ENCODE data around the gene C16orf90.
A peak's percentile ranks its signal among the peaks of the same experiment; 100 is the strongest.

The C16orf90 gene, protein sequence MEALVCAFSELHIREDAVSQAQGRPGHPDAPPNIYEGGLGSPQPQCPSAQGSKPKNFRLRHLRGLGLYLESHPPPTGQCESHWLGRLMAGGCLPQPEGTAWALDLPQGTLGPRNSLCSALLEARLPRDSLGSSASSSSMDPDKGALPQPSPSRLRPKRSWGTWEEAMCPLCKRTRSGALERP

DNA sequence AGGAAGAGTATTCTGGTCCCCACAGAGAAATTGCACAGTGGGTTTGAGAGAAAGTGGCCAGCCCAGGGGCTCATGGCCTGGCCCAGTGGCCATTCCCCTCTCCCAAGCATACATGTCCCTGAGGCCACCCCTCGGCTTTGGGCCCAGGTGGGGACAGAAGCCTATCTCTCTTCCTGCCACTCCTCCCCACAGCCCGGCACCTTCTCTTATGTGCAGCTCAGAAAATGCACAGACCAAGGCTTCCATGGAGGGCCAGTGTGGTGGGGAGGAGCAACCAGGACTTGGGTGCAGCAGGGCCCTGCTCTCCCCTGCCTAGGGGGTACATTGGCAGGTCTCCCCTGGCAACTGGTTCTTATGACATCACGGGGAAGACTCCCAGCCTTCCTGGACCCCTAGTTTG, at the start of gene C16orf90:
C16orf90 (minus strand) TSS at position 314 of the 400 bp plus-strand sequence; CDS start at position 246, 68 bp downstream.
- DNase-seq (ENCODE audit: low read depth in 2 of 2, low spot score in 1 of 2): no peak

DNA sequence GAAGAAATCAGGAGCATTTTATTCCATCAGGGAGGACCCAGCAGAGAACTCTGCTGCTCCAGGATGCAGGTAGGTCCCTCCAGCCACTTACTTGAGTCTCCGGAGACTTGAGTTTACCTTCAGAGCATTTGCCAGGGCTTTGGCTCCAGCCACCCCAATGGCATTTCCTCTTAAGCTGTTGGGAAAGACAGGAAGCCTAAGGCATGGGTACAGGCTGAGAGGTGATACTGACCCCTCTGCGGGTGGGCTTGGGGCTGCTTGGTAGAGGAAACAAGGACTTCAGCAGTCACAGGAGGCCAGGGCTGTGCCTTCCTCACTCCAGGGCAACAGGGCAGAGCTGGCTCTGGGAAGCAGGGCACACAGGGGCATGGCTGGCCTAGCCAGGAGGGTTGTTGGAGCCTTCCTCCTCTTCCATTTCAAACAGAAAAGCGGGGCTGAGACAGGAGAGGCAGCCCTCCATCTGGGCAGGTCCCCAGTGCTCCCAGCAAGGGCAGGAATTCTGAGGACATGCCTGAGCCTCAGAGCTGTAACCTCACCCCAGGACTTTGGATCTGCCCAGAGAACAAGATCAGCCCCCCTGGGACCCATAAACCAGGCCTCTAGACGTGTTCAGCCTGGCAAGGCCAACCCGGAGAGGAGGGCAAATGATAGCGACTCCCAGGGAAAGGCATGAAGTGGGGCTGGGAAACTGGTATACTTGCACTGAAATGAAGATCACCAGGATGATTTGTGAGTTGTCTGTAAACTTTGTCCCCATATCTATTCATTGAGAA, 47.5 kb upstream of the C16orf90 start:
- DNase-seq (ENCODE audit: low read depth in 2 of 2, low spot score in 1 of 2): no peak

DNA sequence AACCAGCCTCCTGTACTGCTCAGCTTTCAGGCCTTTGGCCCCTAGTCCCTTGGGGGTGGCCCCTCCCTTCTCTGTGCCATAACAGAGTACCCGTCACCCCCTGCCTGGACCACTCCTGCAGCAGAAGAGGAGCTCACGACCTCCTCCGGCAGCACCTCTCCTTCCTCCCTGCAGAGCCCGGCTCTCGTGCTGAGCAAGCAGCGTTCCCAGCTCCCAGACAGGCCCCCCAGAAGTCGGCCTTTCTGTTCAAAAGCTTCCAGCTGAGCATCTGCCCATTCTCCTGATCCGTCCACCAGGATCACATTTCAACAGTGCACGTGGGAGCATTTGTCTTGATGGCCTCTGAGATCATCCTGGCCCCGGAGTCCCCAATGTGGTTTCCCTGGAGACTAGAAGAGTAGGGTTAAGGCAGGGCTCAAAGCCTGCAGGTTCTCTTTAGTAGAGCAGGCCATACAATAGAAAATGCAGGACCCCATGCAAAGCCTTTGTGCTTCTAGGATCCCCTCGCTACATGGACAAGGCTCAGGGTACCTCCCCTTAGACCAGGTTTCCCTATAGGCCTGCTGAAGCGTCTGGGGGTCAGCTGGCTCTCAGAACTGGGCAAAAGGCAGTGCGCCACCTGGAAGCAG, 46.4 kb upstream of the C16orf90 start:
- no peak for DNase-seq (ENCODE audit: low read depth in 2 of 2, low spot score in 1 of 2)

GRCh38 chr16:3538222-3538621, 42.9 kb upstream of the C16orf90 start:
- no peak for DNase-seq (ENCODE audit: low read depth in 2 of 2, low spot score in 1 of 2)

GRCh38 chr16:3536851-3537250, 41.6 kb upstream of the C16orf90 start:
- no peak for DNase-seq (ENCODE audit: low read depth in 2 of 2, low spot score in 1 of 2)

DNA sequence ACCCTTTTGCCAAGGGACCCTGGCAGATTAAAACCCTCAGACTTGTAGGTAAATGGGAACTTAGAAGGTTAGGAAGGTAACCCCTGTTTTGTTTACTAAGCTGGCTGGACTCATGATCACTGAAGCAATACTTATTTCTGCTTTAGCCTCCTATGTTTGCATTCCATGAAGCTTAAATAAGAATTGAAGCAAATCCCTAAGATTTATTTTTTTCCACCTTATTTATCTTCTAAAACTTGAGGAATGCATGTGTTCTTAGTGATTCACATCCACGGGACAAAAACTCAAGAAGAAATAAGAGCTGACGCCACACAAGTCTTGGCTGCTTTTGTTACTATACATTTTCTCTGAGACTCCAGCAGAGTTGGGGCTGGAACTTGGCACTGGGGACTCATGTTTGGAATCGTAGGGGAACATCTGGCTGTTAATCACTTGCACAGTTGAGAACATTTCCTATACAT, 41.0 kb upstream of the C16orf90 start:
- no peak for DNase-seq (ENCODE audit: low read depth in 2 of 2, low spot score in 1 of 2)

GRCh38 chr16:3534126-3534525, 38.8 kb upstream of the C16orf90 start:
- DNase-seq (ENCODE audit: low read depth in 2 of 2, low spot score in 1 of 2): no peak

DNA sequence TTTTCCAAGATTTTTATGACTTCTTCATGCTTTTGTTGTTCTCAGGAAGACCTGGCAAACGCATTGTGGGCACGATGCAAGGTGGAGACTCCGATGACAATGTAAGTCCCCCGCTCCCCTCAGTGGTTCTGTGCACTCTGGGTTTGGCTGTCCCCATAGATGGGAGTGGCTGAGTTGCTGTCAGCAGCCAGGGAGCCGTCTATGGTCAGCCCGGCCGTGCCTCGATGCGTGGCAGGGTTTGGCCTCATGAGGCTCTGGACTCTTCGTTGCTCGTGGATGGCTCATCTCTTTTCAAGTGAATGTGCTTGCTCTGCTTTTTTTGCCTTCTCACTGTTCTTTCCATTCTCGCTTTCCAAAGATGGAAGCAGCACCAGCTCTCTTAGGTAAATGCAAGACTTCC, 37.5 kb upstream of the C16orf90 start:
- no peak for DNase-seq (ENCODE audit: low read depth in 2 of 2, low spot score in 1 of 2)

- DNase-seq (ENCODE audit: low read depth in 2 of 2, low spot score in 1 of 2): no peak
Observed at GRCh38 chr16:3530371-3530914, 35.2 kb upstream of the C16orf90 start.

DNA sequence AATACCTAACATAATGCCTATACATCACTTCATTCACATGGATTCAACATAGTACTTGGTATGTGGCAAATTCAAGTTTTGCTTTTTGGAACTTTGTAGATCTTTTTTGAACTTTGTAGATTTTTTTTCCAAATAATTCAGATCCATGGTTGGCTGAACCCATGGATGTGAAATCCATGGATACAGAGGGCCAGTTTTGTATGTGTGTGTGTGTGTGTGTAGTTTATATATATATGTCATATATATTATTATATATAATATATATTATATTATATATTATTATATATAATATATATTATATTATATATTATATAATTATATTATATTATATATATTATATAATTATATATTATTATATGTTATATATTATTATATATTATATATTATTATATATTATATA, 33.9 kb upstream of the C16orf90 start:
- no peak for DNase-seq (ENCODE audit: low read depth in 2 of 2, low spot score in 1 of 2)

DNA sequence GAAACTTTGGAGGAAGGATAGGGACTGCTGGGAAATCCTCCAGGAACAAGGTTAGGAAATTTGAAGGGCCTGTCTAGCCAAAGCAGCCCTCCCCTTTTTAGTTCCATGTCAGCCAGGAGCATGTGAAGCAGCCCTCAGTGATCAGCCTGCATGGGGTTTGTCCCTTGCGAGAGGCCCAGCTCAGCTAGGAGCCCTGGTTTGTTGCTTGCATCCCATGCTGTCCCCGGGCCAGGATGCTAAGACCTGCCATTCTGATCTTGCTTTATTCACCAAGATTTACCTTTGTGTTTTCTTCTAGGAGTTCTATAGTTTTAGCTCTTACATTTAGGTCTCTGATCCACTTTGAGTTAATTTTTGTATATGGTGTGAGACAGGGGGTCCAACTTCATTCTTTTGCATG, 33.1 kb upstream of the C16orf90 start:
- no peak for DNase-seq (ENCODE audit: low read depth in 2 of 2, low spot score in 1 of 2)

DNA sequence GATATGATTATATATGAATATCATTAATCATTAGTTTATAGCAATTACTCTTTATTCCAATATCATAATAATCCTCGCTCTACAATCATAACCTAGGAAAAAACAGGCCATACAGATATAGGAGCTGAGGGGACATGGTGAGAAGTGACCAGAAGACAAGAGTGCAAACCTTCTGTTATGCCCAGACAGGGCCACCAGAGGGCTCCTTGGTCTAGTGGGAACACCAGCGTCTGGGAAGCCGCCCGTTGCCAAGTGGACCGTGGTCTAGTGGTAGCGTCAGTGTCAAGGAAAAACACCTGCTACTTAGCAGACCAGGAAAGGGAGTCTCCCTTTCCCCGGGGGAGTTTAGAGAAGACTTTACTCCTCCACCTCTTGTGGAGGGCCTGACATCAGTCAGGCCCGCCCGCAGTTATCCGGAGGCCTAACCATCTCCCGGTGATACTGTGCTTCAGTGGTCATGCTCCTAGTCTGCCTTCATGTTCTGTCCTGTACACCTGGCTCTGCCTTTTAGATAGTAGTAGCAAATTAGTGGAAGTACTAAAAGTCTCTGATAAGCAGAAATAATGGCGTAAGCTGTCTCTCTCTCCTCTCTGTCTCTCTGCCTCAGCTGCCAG, 32.0 kb upstream of the C16orf90 start:
- DNase-seq (ENCODE audit: low read depth in 2 of 2, low spot score in 1 of 2): peak; percentile 14 to 17

DNA sequence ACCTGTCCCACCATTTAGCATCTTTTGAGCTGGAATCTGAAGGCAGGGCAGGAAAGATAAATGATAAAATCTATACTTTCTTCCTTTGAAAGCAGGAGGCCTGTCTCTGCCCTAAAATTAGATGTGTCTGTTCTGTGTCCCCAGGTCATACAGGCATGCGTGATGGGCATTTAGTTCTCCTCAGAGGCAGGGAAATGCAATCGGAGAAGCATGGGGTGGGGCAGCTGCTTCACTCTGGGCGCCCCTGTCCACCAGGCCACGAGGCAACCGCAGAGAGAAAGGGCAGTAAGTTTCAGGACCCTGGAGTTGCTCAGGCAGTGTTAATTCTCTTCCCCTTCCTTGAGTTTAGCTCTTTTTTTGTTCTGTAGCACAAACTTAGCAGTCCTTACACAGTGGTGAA, 30.7 kb upstream of the C16orf90 start:
- no peak for DNase-seq (ENCODE audit: low read depth in 2 of 2, low spot score in 1 of 2)

GRCh38 chr16:3523281-3523680, 28.0 kb upstream of the C16orf90 start:
- DNase-seq (ENCODE audit: low read depth in 2 of 2, low spot score in 1 of 2): no peak

- no peak for DNase-seq (ENCODE audit: low read depth in 2 of 2, low spot score in 1 of 2)
Observed at GRCh38 chr16:3520841-3521240, 25.6 kb upstream of the C16orf90 start.

DNA sequence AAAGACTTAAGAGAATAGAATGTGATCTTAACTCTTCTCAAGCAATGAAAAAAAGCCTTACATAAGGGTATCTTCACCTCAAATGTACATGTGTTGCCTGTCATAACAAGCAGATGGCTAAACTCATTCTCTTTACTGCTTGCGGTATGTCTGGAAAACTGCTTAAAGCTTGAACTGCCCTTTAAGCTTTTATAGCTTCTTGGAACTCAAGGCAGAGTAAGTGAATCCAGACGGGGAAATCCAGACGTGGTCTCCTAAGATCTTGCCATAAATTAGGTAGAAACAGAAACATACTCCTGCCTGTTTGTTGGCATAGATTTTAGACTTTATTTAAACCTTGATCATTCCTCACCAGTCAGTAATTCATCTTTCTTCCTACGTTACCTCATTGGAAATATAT, 25.1 kb upstream of the C16orf90 start:
- no peak for DNase-seq (ENCODE audit: low read depth in 2 of 2, low spot score in 1 of 2)

DNA sequence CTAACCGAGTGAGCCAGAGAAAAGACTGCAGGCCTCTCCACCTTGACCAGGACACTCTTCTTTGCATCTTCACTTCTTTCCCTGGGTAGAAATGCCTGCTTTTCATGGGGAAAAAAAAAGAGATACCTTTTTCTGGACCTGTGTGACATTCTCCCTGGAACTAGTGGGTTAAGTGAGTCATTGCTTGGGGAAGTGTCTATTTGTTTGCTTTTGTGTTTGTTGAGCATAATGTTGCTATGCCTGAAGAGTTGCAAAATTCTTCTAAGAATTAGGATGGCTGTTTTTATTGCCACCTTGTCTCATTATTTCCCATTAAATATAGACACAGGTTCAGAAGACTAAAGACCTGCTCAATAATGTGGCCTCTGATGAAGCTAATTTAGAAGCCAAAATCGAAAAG, 24.3 kb upstream of the C16orf90 start:
- DNase-seq (ENCODE audit: low read depth in 2 of 2, low spot score in 1 of 2): no peak

DNA sequence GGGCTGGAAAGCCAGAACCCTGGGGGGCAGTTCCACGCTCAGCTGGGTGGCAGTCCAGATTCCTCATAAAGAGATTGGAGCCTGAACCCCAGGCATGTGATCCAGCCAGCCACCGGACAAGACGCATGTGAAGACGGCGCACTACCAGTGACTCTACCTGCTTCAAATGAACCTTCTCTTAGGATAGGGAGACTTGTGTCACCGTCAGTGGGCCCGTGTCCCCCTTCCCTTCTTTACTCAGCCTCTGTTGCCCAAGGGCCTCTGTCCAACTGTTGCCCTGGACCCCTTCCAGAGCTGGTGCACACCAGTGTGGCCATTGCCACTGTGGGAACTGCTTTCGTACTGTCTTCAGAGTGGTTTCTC, 23.7 kb upstream of the C16orf90 start:
- DNase-seq (ENCODE audit: low read depth in 2 of 2, low spot score in 1 of 2): no peak

DNA sequence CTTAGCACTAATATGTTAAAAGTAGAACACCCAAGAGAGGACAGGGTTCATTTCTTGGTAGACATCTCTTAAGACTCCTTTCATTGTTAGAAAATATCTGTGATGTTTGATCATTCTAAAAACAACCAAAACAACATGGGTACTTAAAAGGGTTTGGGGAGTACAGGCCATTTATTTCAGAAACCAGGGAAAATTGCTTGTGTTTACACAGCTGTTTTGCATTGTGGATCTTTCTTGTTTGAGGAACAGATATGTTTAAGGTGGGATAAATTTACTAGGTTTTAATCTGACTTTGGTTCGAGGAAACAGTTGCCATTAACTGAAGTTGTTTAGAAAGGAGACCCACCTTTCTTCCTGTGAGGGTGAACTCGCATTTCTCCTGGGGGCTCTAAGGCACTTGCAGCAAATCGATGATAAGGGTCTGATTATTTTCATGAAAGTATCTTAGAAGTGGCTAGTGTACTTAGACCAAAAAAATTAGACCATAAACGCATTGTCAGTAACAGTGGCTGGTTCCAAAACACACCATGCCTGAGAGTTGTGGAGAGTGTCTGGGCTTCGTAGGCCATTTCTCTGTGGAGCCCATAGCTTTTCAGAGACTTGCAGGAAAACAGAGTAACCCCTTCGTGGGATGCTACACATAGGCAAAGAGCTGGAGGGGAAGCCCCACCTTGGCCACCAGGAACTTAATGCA, 23.1 kb upstream of the C16orf90 start:
- DNase-seq (ENCODE audit: low read depth in 2 of 2, low spot score in 1 of 2): no peak

DNA sequence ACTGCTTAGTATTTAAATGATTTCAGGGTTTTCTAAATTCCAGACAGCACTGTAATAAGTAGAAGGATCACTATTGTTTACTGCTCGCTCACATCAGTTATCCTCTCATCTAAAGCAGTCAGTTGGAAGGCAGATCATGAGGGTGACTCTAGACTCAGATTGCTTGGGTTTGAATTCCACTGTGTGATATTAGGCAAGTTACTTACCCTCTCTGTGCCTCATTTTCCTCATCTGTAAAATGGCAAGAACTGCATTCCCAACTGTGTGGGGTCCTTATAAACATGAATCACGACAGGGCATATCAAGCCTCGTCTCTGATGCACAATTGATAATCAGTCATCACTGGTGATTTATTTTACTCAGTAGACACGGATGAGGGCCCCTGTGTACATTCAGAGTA, 20.6 kb upstream of the C16orf90 start:
- no peak for DNase-seq (ENCODE audit: low read depth in 2 of 2, low spot score in 1 of 2)

GRCh38 chr16:3514621-3515020, 19.3 kb upstream of the C16orf90 start:
- no peak for DNase-seq (ENCODE audit: low read depth in 2 of 2, low spot score in 1 of 2)

All from stimulated activated CD8-positive, alpha-beta memory T cell treated with anti-CD3 and anti-CD28 coated beads, Interleukin-4, amount 100 ng/mL, for 4 hours (primary cell).